ENCODE measurements around the gene TDRD3.

The TDRD3 gene

DNA sequence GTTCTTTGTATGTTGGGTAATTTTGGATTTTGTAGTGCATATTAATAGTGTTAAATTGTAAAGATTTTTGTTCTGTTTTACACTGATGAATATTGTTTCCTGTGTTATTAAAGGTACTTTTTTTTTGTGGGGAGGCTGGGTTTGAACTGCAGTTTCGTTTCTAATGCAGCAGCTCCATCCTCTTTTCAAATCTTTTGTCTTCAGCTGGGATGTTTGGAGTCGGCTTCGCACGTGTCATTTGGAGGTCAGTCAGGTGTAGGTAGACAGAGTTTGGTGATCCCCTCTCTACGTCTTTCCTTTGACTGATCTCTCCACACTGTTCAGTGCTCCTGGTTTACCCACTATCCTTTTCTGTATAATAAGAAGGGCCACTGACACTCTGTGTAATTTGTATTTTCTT is 30.3 kb downstream of the TDRD3 start:
- H3K27ac ChIP-seq: no peak overlapping the region
- TF ChIP-seq, protein P1, sequence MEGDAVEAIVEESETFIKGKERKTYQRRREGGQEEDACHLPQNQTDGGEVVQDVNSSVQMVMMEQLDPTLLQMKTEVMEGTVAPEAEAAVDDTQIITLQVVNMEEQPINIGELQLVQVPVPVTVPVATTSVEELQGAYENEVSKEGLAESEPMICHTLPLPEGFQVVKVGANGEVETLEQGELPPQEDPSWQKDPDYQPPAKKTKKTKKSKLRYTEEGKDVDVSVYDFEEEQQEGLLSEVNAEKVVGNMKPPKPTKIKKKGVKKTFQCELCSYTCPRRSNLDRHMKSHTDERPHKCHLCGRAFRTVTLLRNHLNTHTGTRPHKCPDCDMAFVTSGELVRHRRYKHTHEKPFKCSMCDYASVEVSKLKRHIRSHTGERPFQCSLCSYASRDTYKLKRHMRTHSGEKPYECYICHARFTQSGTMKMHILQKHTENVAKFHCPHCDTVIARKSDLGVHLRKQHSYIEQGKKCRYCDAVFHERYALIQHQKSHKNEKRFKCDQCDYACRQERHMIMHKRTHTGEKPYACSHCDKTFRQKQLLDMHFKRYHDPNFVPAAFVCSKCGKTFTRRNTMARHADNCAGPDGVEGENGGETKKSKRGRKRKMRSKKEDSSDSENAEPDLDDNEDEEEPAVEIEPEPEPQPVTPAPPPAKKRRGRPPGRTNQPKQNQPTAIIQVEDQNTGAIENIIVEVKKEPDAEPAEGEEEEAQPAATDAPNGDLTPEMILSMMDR (IDR thresholded peaks at IDR 0.05): no peak
- TF ChIP-seq ZFX (IDR thresholded peaks at IDR 0.05; ENCODE audit: borderline replicate concordance): no peak

DNA sequence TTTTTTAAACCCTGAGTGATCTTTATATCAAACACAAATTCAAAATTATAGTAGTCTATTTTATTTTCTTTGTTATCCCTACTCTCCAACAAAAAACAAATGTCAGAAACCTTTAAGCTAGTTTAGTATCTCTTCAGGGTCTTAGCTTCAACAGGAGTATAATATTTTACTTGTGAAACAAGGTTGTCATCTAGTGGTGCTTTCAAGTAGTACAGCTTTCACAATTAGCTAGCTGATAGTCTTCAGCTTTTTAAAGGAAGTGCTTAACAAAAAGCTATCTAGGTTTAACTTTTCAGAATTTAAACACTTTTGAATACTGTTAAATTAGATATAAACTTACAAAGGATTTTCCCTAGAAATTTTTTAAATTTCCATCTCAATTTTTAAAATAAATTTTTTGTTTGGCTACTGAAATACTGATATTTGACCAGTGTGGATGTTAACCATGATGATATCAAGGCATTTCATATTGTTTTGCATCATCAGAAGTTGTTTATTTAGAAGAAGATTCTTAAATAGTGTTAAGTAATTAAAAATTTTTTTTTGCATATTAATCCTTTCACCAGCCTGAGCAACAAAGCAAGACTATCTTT is 34.2 kb downstream of the TDRD3 start:
- H3K27ac ChIP-seq: no peak overlapping the region
- TF ChIP-seq, protein P1 (IDR thresholded peaks at IDR 0.05): peak; percentile 95
- TF ChIP-seq ZFX (IDR thresholded peaks at IDR 0.05; ENCODE audit: borderline replicate concordance): no peak

DNA sequence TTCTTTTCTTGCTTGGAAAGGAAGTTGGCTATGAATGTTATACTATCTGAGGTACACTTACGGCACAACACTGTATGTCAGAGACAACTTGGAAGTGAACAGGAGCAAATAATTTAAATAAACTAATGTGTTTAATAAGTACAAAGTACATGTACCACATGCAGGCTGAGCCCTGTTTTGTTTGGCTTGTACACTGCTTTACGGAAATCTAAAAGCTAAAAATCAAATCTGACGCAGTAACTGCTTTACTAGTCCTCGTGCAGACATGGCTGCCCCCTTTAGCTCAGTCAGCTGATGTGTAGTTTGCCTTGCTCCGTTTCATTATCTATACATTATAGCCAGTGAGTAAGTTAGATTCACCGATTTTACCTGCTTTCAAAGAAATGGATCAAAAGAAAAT is 36.5 kb downstream of the TDRD3 start:
- TF ChIP-seq ZFX (IDR thresholded peaks at IDR 0.05; ENCODE audit: borderline replicate concordance): no peak
- TF ChIP-seq, protein P1 (IDR thresholded peaks at IDR 0.05): no peak
- H3K27ac ChIP-seq: no peak overlapping the region

DNA sequence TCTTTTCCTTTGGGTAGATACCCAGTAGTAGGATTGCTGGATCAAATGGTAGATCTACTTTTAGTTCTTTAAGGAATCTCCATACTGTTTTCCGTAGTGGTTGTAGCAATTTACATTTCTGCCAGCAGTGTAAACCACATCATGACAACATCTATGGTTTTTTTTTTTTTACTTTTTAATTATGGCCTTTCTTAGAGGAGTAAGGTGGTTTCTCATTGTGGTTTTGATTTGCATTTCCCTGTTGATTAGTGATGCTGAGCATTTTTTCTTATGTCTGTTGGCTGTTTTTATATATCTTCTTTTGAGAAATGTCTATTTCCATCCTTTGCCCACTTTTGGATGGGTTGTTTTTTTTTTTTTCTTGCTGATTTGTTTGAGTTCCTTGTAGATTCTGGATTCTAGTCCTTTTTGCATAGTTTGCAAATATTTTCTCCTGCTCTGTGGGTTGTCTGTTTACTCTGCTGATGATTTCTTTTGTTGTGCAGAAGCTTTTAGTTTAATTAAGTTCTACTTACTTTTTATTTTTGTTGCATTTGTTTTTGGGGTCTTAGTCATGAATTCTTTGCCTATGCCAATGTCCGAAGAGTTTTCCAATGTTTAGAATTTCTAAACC is 38.8 kb downstream of the TDRD3 start:
- TF ChIP-seq, protein P1 (IDR thresholded peaks at IDR 0.05): no peak
- TF ChIP-seq ZFX (IDR thresholded peaks at IDR 0.05; ENCODE audit: borderline replicate concordance): no peak
- no peak overlapping the region for H3K27ac ChIP-seq

DNA sequence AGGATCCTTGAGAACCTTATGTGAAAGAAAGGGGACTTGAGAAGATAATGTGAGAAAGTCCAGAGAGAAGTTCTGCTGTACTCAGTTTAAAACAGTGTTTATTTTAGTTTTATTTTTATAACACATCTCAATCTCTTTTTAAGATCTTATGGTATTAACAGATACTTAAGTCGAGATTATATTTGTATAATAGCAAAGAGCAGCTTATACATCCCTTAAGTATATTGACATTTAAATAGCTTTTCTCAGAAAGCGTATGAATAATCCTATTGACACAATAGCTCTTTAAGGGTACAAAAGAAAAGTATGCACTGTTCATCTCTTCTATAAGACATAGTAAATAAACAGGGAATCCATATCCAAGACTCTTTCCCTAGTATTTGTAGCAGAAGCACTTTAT is 42.2 kb downstream of the TDRD3 start:
- TF ChIP-seq, protein P1 (IDR thresholded peaks at IDR 0.05): no peak
- no peak for TF ChIP-seq ZFX (IDR thresholded peaks at IDR 0.05; ENCODE audit: borderline replicate concordance)
- H3K27ac ChIP-seq: no peak overlapping the region

DNA sequence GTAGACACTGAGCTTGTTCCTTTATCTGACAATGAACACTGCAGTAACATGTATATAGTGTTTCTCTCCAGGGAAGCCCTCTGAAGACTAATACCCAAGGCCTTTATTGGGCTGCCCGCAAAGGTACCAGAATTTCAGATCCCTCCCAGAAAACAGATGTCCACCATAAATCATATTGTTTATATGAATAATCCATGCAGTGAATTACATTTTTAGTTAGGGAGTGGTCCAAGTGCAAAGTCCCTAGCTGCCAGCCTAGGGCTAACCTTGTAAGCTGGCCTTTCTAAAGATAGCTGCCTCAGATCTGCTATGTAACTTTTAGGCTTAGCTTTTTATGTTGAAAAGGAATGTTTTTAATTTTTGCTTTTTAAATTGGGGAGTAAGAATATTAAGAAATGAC is 44.7 kb downstream of the TDRD3 start:
- no peak overlapping the region for H3K27ac ChIP-seq
- TF ChIP-seq, protein P1 (IDR thresholded peaks at IDR 0.05): no peak
- TF ChIP-seq ZFX (IDR thresholded peaks at IDR 0.05; ENCODE audit: borderline replicate concordance): no peak

DNA sequence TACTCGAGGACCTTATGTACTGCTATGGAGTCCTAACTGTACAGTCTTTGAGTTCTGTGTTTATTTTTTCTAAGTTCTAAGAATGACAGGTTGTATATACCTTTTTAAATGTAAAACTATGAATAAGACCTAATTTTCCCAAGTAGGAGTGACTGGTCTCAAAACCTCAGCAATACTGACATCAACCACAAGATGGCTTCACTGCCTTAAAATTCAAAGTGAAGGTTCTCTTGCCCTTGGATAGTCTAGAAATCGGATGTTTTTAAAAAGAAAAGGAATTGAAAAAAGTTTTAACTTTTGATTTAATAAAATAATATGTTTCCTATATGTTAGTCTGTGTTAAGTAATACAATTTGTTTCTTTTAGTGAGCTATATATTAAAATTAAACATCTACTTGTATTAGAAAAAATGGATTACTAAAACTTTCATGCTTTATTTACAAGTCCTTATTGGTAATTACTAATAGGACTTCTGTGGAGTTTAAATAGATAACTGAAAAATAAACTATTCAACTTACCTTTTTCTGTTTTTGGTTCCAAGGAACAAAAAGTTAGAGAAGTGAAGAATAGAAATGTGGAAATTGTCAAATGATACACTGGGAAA is 52.0 kb downstream of the TDRD3 start:
- H3K27ac ChIP-seq: no peak overlapping the region
- no peak for TF ChIP-seq ZFX (IDR thresholded peaks at IDR 0.05; ENCODE audit: borderline replicate concordance)
- TF ChIP-seq, protein P1 (IDR thresholded peaks at IDR 0.05): peak; percentile 82

Measured in 22Rv1 (cell line).